ENCODE measurements around the gene MACROD2. TPM values are rescaled to one million over a fixed set of nuclear protein-coding genes. Genes with fewer than 3 reads are reported as not detected.

The MACROD2 gene
- total RNA-seq, 1 experiment from 2014 or later, result 3.7 TPM

- TF ChIP-seq YY1 (IDR thresholded peaks at IDR 0.05; ENCODE audit: extremely low read depth, insufficient replicate concordance, low read depth, low read length) (no peak), POLR2A (IDR thresholded peaks at IDR 0.05; ENCODE audit: borderline replicate concordance, extremely low read depth, insufficient read depth, insufficient read length) (no peak), EZH2 (IDR thresholded peaks at IDR 0.05) (no peak), JUND (IDR thresholded peaks at IDR 0.05) (no peak), EGR1 (IDR thresholded peaks at IDR 0.05; ENCODE audit: low read depth) (no peak), SP1 (IDR thresholded peaks at IDR 0.05; ENCODE audit: low read depth) (no peak), ATF3 (IDR thresholded peaks at IDR 0.05) (no peak), RAD21 (IDR thresholded peaks at IDR 0.05; ENCODE audit: low read depth) (no peak), CBX3 (IDR thresholded peaks at IDR 0.05; ENCODE audit: low read depth) (no peak), ELF1 (IDR thresholded peaks at IDR 0.05; ENCODE audit: borderline replicate concordance, low read depth) (no peak), ZFX (IDR thresholded peaks at IDR 0.05) (no peak), POLR2AphosphoS5 (IDR thresholded peaks at IDR 0.05; ENCODE audit: low read depth, low read length) (no peak), FOSL1 (IDR thresholded peaks at IDR 0.05; ENCODE audit: low read depth) (no peak), SIN3A (IDR thresholded peaks at IDR 0.05; ENCODE audit: low read depth) (no peak), TCF7L2 (IDR thresholded peaks at IDR 0.05; ENCODE audit: borderline replicate concordance, extremely low read depth, insufficient read depth, insufficient read length) (no peak), EZH2phosphoT487 (IDR thresholded peaks at IDR 0.05; ENCODE audit: borderline replicate concordance) (no peak)
- TF ChIP-seq, protein P1, sequence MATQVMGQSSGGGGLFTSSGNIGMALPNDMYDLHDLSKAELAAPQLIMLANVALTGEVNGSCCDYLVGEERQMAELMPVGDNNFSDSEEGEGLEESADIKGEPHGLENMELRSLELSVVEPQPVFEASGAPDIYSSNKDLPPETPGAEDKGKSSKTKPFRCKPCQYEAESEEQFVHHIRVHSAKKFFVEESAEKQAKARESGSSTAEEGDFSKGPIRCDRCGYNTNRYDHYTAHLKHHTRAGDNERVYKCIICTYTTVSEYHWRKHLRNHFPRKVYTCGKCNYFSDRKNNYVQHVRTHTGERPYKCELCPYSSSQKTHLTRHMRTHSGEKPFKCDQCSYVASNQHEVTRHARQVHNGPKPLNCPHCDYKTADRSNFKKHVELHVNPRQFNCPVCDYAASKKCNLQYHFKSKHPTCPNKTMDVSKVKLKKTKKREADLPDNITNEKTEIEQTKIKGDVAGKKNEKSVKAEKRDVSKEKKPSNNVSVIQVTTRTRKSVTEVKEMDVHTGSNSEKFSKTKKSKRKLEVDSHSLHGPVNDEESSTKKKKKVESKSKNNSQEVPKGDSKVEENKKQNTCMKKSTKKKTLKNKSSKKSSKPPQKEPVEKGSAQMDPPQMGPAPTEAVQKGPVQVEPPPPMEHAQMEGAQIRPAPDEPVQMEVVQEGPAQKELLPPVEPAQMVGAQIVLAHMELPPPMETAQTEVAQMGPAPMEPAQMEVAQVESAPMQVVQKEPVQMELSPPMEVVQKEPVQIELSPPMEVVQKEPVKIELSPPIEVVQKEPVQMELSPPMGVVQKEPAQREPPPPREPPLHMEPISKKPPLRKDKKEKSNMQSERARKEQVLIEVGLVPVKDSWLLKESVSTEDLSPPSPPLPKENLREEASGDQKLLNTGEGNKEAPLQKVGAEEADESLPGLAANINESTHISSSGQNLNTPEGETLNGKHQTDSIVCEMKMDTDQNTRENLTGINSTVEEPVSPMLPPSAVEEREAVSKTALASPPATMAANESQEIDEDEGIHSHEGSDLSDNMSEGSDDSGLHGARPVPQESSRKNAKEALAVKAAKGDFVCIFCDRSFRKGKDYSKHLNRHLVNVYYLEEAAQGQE (IDR thresholded peaks at IDR 0.05; ENCODE audit: low read depth), result no peak
- TF ChIP-seq, protein P2, sequence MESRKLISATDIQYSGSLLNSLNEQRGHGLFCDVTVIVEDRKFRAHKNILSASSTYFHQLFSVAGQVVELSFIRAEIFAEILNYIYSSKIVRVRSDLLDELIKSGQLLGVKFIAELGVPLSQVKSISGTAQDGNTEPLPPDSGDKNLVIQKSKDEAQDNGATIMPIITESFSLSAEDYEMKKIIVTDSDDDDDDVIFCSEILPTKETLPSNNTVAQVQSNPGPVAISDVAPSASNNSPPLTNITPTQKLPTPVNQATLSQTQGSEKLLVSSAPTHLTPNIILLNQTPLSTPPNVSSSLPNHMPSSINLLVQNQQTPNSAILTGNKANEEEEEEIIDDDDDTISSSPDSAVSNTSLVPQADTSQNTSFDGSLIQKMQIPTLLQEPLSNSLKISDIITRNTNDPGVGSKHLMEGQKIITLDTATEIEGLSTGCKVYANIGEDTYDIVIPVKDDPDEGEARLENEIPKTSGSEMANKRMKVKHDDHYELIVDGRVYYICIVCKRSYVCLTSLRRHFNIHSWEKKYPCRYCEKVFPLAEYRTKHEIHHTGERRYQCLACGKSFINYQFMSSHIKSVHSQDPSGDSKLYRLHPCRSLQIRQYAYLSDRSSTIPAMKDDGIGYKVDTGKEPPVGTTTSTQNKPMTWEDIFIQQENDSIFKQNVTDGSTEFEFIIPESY (IDR thresholded peaks at IDR 0.05; ENCODE audit: extremely low read depth, insufficient replicate concordance, low read length), result no peak
- TF ChIP-seq, protein P3, sequence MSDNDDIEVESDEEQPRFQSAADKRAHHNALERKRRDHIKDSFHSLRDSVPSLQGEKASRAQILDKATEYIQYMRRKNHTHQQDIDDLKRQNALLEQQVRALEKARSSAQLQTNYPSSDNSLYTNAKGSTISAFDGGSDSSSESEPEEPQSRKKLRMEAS (IDR thresholded peaks at IDR 0.05), result no peak
- intact Hi-C loops (cut with micrococcal nuclease), result no loop called here
- Histone ChIP-seq H3K36me3 (ENCODE audit: control insufficient read depth in 1 of 2, insufficient read depth in 2 of 2, low read length in 2 of 2) (no peaks in the 10 kb centered on the region), H4K20me1 (ENCODE audit: insufficient read depth) (no peaks in the 10 kb centered on the region), H3K9me2 (ENCODE audit: insufficient read depth) (no peaks in the 10 kb centered on the region), H3K4me2 (ENCODE audit: low read length) (no peak overlapping the region), H3K4me3 (replicated peaks in 1 of 2; ENCODE audit: low read depth in 1 of 2, low read length in 2 of 2) (no peak overlapping the region), H3K4me1 (ENCODE audit: control insufficient read depth in 1 of 2, insufficient read depth in 2 of 2, low read length in 2 of 2) (no peaks in the 10 kb centered on the region), H3K27ac (ENCODE audit: low read depth, low read length) (no peak overlapping the region), H3K27me3 (ENCODE audit: insufficient read depth, low read length) (no peaks in the 10 kb centered on the region), H3K79me2 (ENCODE audit: insufficient read depth, low read length) (no peaks in the 10 kb centered on the region), H3K9ac (ENCODE audit: low read length) (no peak overlapping the region), H3K9me3 (ENCODE audit: control insufficient read depth in 1 of 2, insufficient read depth in 1 of 2, low read depth in 1 of 2, low read length in 2 of 2) (peaks cover 2 to 4% of the 10 kb centered on the region in 2 experiments; a peak in 2 of 4 replicates), H2AFZ (ENCODE audit: low read depth, low read length, poor library complexity, severe bottlenecking) (no peak overlapping the region)
- DNase-seq (ENCODE audit: low read depth, low spot score) (no peak), ATAC-seq (no peak)
- CTCF ChIA-PET, result no interaction called here
- no TSS peak for BruUV-seq (replicated peaks)
- POLR2A ChIA-PET, result no interaction called here
- RAD21 ChIA-PET (ENCODE audit: low non-redundant PET in 1 of 2, low total read pairs in 2 of 2, uncharacterized antibody in 2 of 2, unreplicated experiment in 2 of 2), result no interaction called here
Measured at GRCh38 chr20:15642109-15642508, 1646.8 kb downstream of the MACROD2 start.

Data from HCT116 (cell line).